MM.1S (cell line): ENCODE measurements around the gene SLC28A3.

Experiments
- DNase-seq: peaks from one replicate; pipeline ENCODE4 v3.0.0-alpha.2; 2015
- H2AFZ ChIP-seq: fragments of 300-600 bp; sonication (generic); 2 replicates; pipeline ENCODE4 v1.6.0; 2016; ENCODE audit warnings: antibody characterized with exemption, low read length
- H3F3A ChIP-seq: fragments of 300-600 bp; sonication (generic); 2 replicates; pipeline ENCODE4 v1.6.1; 2016; ENCODE audit warnings: mild to moderate bottlenecking, antibody characterized with exemption, low read length, moderate library complexity, mixed read lengths; ENCODE audit not compliant: insufficient read depth
- H3K27ac ChIP-seq: fragments of 300-600 bp; sonication (generic); 2 replicates; pipeline ENCODE4 v1.5.1; 2016; ENCODE audit warnings: mild to moderate bottlenecking, low read length
- H3K27me3 ChIP-seq: fragments of 300-600 bp; sonication (generic); replicated peaks from 2 replicates; pipeline ENCODE4 v1.6.0; 2016; ENCODE audit warnings: low read length; ENCODE audit not compliant: insufficient read depth
- H3K36me3 ChIP-seq: fragments of 300-600 bp; sonication (generic); replicated peaks from 2 replicates; pipeline ENCODE4 v1.6.1; 2016; ENCODE audit warnings: mild to moderate bottlenecking, low read length, mixed read lengths; ENCODE audit not compliant: insufficient read depth
- H3K4me1 ChIP-seq: fragments of 300-600 bp; sonication (generic); 2 replicates; pipeline ENCODE4 v1.6.1; 2016; ENCODE audit warnings: low read length, mixed read lengths
- H3K4me2 ChIP-seq: fragments of 300-600 bp; sonication (generic); 2 replicates; pipeline ENCODE4 v1.6.0; 2016; ENCODE audit warnings: low read depth, low read length
- H3K4me3 ChIP-seq: fragments of 300-600 bp; sonication (generic); 2 replicates; pipeline ENCODE4 v1.5.1; 2016; ENCODE audit warnings: low read length, mixed read lengths
- H3K79me2 ChIP-seq: fragments of 300-600 bp; sonication (generic); 2 replicates; pipeline ENCODE4 v1.6.1; 2016; ENCODE audit warnings: mixed run types, low read length, mixed read lengths
- H3K9ac ChIP-seq: fragments of 300-600 bp; sonication (generic); 2 replicates; pipeline ENCODE4 v1.6.1; 2016; ENCODE audit warnings: low read length, mixed read lengths
- H3K9me2 ChIP-seq: fragments of 300-600 bp; sonication (generic); replicated peaks from 2 replicates; pipeline ENCODE4 v1.6.1; 2016; ENCODE audit warnings: mild to moderate bottlenecking, low read length, mixed read lengths; ENCODE audit not compliant: insufficient read depth
- H3K9me3 ChIP-seq: fragments of 300-600 bp; sonication (generic); replicated peaks from 2 replicates; pipeline ENCODE4 v1.6.1; 2016; ENCODE audit warnings: mild to moderate bottlenecking, low read length, mixed read lengths; ENCODE audit not compliant: insufficient read depth
- H4K20me1 ChIP-seq: fragments of 300-600 bp; sonication (generic); 2 replicates; pipeline ENCODE4 v1.6.1; 2016; ENCODE audit warnings: mild to moderate bottlenecking, low read length, moderate library complexity, mixed read lengths; ENCODE audit not compliant: insufficient read depth
- CTCF ChIP-seq: fragments of 300-600 bp; sonication (generic); IDR thresholded peaks from 2 replicates; pipeline ENCODE4 v1.5.1; 2016; ENCODE audit warnings: antibody characterized with exemption, low read length, mixed read lengths
- EZH2 ChIP-seq: fragments of 300-600 bp; sonication (generic); optimal IDR thresholded peaks from 2 replicates; pipeline ENCODE3; 2017; ENCODE audit warnings: low read depth, mild to moderate bottlenecking, antibody characterized with exemption, low read length, mixed read lengths
- EZH2phosphoT487 ChIP-seq: fragments of 300-600 bp; sonication (generic); IDR thresholded peaks from 2 replicates; pipeline ENCODE4 v1.6.1; 2018; ENCODE audit warnings: antibody characterized with exemption, low read length

Gene SLC28A3

DNA sequence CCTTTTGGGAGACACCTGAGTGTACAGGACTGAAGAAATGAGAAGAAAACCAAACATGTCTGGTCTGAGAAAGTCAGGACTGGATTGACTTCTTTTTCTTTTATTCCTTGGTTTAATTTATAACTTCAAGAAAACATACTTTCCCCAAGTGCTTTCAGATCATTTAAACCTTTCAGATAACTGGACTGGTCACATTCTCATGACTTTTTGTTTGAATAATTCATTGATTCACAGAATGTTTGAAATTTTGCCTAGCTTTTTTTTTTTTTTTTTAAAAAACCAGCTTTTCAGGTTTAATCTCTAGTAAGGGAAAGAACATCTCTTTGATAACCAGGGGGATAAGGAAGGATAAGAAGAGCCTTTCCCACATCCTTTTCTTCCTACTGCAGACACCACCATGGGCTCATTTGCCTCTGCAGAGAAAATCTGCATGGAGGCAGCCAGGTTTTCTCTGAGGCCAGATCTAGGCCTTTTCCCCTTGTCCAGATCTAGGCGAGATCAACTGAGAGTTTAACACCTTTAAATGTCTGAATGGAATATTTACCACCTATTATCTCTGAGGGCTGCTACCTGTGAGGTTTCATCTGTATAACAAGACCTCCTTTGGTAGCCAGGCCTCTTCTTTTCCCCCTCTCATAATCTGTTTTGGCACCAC, 45.0 kb upstream of the SLC28A3 start:
- H3K4me1 ChIP-seq = no peaks in the 10 kb centered on the region
- no peak overlapping the region for H3K27ac ChIP-seq
- H3K36me3 ChIP-seq = no peaks in the 10 kb centered on the region
- H3F3A ChIP-seq = no peaks in the 10 kb centered on the region
- no peak overlapping the region for H3K4me3 ChIP-seq
- no peaks in the 10 kb centered on the region for H3K27me3 ChIP-seq
- H3K79me2 ChIP-seq = no peaks in the 10 kb centered on the region
- H3K9ac ChIP-seq = no peak overlapping the region
- TF ChIP-seq EZH2phosphoT487 = no peak
- no peak for TF ChIP-seq EZH2
- no peak for TF ChIP-seq CTCF
- no peaks in the 10 kb centered on the region for H3K9me3 ChIP-seq
- H3K4me2 ChIP-seq = no peak overlapping the region
- no peak overlapping the region for H2AFZ ChIP-seq
- no peak for DNase-seq
- H4K20me1 ChIP-seq = no peaks in the 10 kb centered on the region
- H3K9me2 ChIP-seq = no peaks in the 10 kb centered on the region

- Histone ChIP-seq H3K4me2 (no peak overlapping the region), H3K9ac (no peak overlapping the region), H3K27ac (no peak overlapping the region), H3K27me3 (no peaks in the 10 kb centered on the region), H3K36me3 (no peaks in the 10 kb centered on the region), H3K9me2 (no peaks in the 10 kb centered on the region), H3K4me3 (no peak overlapping the region), H3K9me3 (no peaks in the 10 kb centered on the region), H3K4me1 (no peaks in the 10 kb centered on the region), H2AFZ (no peak overlapping the region), H4K20me1 (no peaks in the 10 kb centered on the region), H3K79me2 (no peaks in the 10 kb centered on the region), H3F3A (no peaks in the 10 kb centered on the region)
- DNase-seq = no peak
- no peak for TF ChIP-seq CTCF
- no peak for TF ChIP-seq EZH2
- TF ChIP-seq EZH2phosphoT487 = no peak
Observed at GRCh38 chr9:84384617-84385016, 44.1 kb upstream of the SLC28A3 start.

- Histone ChIP-seq H3K36me3 (no peaks in the 10 kb centered on the region), H3K9ac (no peak overlapping the region), H4K20me1 (no peaks in the 10 kb centered on the region), H3K4me3 (no peak overlapping the region), H3K79me2 (no peaks in the 10 kb centered on the region), H3F3A (no peaks in the 10 kb centered on the region), H3K27me3 (no peaks in the 10 kb centered on the region), H3K9me3 (no peaks in the 10 kb centered on the region), H3K4me1 (no peaks in the 10 kb centered on the region), H3K4me2 (no peak overlapping the region), H3K9me2 (no peaks in the 10 kb centered on the region), H3K27ac (no peak overlapping the region), H2AFZ (no peak overlapping the region)
- DNase-seq = no peak
- no peak for TF ChIP-seq EZH2phosphoT487
- no peak for TF ChIP-seq CTCF
- no peak for TF ChIP-seq EZH2
Observed at GRCh38 chr9:84383178-84383577, 42.6 kb upstream of the SLC28A3 start.
